Measurements from ENCODE around the gene TOR1A.
"Not testable (repeated sequence)": the region's sequence is repeated elsewhere in the genome, so short reads cannot be mapped to it uniquely, and the experiment has no call there.

DNA sequence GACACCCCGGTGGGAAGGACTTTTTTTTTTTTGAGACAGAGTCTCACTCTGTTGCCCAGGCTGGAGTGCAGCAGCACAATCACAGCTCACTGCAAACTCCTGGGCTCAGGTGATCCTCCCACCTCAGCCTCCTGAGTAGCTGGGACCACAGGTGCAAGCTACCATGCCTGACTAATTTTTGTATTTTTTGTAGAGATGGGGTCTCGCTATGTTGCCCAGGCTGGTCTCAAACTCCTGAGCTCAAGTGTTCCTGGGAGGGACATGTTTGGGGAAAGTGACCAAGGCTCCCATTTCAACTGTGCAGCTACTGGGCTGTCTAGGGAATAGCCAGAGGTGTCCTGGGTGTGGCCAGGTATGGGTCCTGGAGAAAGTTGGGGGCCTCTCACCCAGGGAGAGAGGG lies 27.9 kb downstream of the TOR1A start:
- TF ChIP-seq, protein P1, sequence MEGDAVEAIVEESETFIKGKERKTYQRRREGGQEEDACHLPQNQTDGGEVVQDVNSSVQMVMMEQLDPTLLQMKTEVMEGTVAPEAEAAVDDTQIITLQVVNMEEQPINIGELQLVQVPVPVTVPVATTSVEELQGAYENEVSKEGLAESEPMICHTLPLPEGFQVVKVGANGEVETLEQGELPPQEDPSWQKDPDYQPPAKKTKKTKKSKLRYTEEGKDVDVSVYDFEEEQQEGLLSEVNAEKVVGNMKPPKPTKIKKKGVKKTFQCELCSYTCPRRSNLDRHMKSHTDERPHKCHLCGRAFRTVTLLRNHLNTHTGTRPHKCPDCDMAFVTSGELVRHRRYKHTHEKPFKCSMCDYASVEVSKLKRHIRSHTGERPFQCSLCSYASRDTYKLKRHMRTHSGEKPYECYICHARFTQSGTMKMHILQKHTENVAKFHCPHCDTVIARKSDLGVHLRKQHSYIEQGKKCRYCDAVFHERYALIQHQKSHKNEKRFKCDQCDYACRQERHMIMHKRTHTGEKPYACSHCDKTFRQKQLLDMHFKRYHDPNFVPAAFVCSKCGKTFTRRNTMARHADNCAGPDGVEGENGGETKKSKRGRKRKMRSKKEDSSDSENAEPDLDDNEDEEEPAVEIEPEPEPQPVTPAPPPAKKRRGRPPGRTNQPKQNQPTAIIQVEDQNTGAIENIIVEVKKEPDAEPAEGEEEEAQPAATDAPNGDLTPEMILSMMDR (conservative IDR thresholded peaks at IDR 0.05 in 1 of 2, IDR thresholded peaks at IDR 0.05 in 1 of 2; ENCODE audit: extremely low read depth in 1 of 2, insufficient read depth in 1 of 2, low read depth in 1 of 2, low read length in 2 of 2): not testable (repeated sequence)
- not testable (repeated sequence) for TF ChIP-seq EZH2 (IDR thresholded peaks at IDR 0.05; ENCODE audit: borderline replicate concordance, low read length)

All from mammary epithelial cell (primary cell).